ENCODE results near the gene KCNIP1.

KCNIP1 gene

DNA sequence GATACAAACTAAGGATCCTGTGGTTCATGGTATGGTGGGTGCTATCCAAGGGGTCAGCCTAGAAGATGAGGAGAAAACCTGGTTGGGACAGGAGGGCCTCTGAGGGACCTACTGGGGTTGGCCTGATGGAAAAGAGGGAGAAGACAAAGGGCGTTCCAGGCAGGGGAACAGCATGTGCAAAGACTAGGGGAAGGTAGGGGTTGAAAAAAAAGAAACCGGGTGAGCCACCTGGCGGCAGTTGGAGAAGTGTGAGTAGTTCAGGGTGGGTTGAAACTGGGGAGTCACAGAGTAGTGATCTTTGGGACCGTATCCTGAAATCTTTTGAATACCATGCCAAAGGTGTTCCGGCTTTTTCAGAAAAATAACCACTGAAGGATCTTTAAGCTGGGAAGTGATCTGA lies 271.0 kb downstream of the KCNIP1 start:
- DNase-seq: no peak
- no peak overlapping the region for H3K27ac Mint-ChIP-seq
- no peak overlapping the region for H3K4me3 Mint-ChIP-seq
- peaks cover 0 to 5% of the 10 kb centered on the region in 2 donors for H3K9me3 Mint-ChIP-seq
- no peak for ATAC-seq (replicated peaks)
- H3K27me3 Mint-ChIP-seq: peaks cover 13 to 19% of the 10 kb centered on the region in 2 donors
- H3K4me1 Mint-ChIP-seq: peaks cover 6% of the 10 kb centered on the region in 2 donors
- H3K36me3 Mint-ChIP-seq: no peaks in the 10 kb centered on the region

DNA sequence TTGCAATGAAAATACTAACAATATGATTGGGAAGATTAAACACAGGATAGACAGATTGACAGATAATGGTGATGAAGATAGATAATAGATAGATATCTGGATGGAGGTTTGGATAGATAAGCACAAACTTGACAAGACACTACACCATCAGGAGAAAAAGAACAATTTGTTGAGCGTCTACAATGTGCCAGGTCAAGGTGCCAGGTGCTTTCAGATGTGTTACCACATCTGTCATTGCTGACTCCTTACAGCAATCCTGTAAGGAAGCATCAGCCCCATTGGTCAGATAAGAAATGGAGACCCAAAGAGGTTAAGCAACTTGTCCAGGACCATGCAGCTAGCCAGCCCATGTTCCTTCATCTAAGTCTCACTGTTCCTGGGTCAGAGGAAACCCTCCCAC lies 278.1 kb downstream of the KCNIP1 start:
- Mint-ChIP-seq H3K9me3 (no peaks in the 10 kb centered on the region), H3K4me1 (peaks cover 0 to 6% of the 10 kb centered on the region in 2 donors), H3K27me3 (peaks cover 6 to 19% of the 10 kb centered on the region in 2 donors), H3K27ac (no peak overlapping the region), H3K36me3 (no peaks in the 10 kb centered on the region), H3K4me3 (no peak overlapping the region)
- no peak for ATAC-seq (replicated peaks)
- no peak for DNase-seq

DNA sequence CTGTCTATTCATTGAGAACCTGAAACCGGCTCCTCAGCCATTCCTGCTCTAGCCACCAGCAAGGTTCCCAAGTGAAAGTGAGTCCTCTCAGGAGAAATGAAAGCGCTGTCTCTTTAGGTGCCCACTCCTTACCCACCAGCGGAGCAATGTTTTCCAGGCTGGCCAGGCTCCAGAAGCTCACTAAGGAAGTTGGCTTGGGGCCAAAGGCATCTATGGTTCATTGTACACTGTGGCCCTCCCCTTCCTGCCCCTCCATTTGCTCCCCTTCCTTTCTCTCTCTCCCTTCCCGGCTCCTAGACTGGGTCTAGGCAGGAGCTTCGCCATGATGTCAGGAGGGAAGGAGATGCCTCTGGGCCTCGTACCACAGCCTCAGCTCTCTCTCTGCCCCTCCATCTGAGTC lies 278.6 kb downstream of the KCNIP1 start:
- DNase-seq: no peak
- H3K36me3 Mint-ChIP-seq: no peaks in the 10 kb centered on the region
- no peak overlapping the region for H3K4me3 Mint-ChIP-seq
- peaks cover 0 to 3% of the 10 kb centered on the region in 2 donors for H3K4me1 Mint-ChIP-seq
- no peak for ATAC-seq (replicated peaks)
- no peaks in the 10 kb centered on the region for H3K9me3 Mint-ChIP-seq
- no peak overlapping the region for H3K27ac Mint-ChIP-seq
- peaks cover 6 to 19% of the 10 kb centered on the region in 2 donors for H3K27me3 Mint-ChIP-seq

DNA sequence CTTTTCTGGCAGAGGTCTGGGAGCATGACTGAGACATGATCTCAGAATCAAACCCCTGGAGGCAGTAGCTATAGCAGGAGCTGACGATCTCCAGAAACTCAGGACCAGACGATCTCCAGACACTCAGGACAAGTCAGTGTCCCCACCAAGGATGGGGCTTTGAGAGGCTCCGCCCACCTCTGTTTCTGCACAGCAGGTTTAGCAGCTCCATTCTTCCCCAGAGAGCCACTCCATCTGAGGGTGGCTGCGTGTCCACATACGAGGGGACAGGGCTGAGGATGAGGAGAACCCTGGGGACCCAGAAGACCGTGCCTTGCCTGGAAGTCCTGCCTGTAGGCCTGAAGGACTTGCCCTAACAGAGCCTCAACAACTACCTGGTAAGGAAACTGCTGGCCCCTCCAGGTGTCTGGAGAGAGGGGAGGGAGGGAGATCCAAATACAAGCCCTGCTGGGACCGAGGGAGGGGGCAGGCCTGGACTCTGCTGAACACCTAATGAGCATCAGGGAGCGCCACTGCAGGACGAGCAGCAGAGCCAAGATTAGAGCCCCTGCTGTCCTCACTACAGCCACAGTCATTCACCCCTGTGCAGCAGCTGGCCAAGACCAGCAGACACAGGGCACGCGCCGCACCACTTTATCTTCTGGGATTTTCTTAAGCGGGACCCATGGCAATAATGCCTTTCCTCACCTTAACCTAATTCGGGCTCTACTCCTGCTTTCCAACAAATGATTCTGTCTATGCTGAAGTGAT lies 279.9 kb downstream of the KCNIP1 start, which contains the start of gene GABRP:
TSS of gene GABRP (plus strand) at position 228 of the 750 bp plus-strand sequence. CDS start 4,891 bp downstream, outside the sequence.
- Mint-ChIP-seq H3K9me3 (no peaks in the 10 kb centered on the region), H3K36me3 (no peaks in the 10 kb centered on the region), H3K4me1 (no peaks in the 10 kb centered on the region), H3K27ac (no peak within 1 kb of the TSS), H3K4me3 (no peak within 1 kb of the TSS), H3K27me3 (peaks cover 6 to 19% of the 10 kb centered on the region in 2 donors)
- ATAC-seq (replicated peaks): no peak
- DNase-seq: no peak

DNA sequence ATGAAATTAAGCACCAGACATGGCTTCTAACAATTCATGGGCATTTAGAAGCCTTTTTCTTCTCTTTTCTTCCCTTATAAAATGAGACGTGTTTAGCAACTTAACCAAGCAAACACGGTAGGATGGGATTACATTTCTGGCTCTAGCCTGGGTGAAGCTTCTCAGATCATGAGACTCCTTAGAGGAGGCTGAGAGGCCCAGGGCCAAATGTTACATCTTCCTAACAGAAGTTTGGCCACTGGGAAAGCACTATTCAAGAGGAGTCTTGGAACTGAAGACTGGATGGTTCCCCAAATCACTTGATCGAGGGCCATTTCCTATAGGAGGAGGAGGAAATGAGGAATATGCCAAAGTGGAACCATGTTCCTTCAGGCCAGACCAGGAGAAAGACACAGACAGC lies 281.6 kb downstream of the KCNIP1 start:
- Mint-ChIP-seq H3K36me3 (no peaks in the 10 kb centered on the region), H3K27ac (no peak overlapping the region), H3K4me1 (no peaks in the 10 kb centered on the region), H3K4me3 (no peak overlapping the region), H3K27me3 (peaks cover 12 to 19% of the 10 kb centered on the region in 2 donors), H3K9me3 (no peaks in the 10 kb centered on the region)
- DNase-seq: no peak
- no peak for ATAC-seq (replicated peaks)

Data from stimulated activated naive B cell treated with anti-CD40 and anti-IgM and Interleukin-4, amounts not matched to agents 10 μg/mL and 1 μg/mL and 100 μg/mL, for 72 hours (primary cell).